ENCODE measurements around the gene AJUBA. TPM values are rescaled to one million over a fixed set of nuclear protein-coding genes. Genes with fewer than 3 reads are reported as not detected.

Gene AJUBA
- total RNA-seq, 8 experiments from 2014 or later, result 2.5 to 31.4 (median 8.9) TPM

Other genes starting within 250 kb of the AJUBA start
- 100 to 1,000 TPM in 3 of 8 experiments, 10 to 100 TPM in 5; 69.1 to 138 (median 84.1) TPM for gene OXA1L, start 215.9 kb downstream of the AJUBA start, total RNA-seq
- 1 to 10 TPM in 5 of 8 experiments, under 1 TPM in 3; 0.41 to 3.3 (median 1.4) TPM for gene SLC7A7, start 167.1 kb downstream of the AJUBA start, total RNA-seq
- gene MRPL52, start 152.7 kb downstream of the AJUBA start, total RNA-seq, result 100 to 1,000 TPM in 1 of 8 experiments, 10 to 100 TPM in 7; 60.7 to 112 (median 87.1) TPM
- 100 to 1,000 TPM in 2 of 8 experiments, 1 to 10 TPM in 5, under 1 TPM in 1; 0.35 to 290 (median 3.3) TPM for gene MMP14, start 146.0 kb downstream of the AJUBA start, total RNA-seq
- 10 to 100 TPM in 4 of 8 experiments, 1 to 10 TPM in 4; 3.9 to 55.5 (median 29.2) TPM for gene LRP10, start 110.8 kb downstream of the AJUBA start, total RNA-seq
- gene REM2, start 99.3 kb downstream of the AJUBA start, total RNA-seq, result 10 to 100 TPM in 4 of 8 experiments, 1 to 10 TPM in 3, under 1 TPM in 1; 0.92 to 16.1 (median 7.2) TPM
- 10 to 100 TPM; 41.7 to 90.1 (median 56.0) TPM for gene RBM23, start 63.4 kb downstream of the AJUBA start, total RNA-seq
- 100 to 1,000 TPM in 2 of 8 experiments, 10 to 100 TPM in 6; 49.3 to 108 (median 83.0) TPM for gene PRMT5, start 53.2 kb downstream of the AJUBA start, total RNA-seq
- gene HAUS4, start 25.5 kb downstream of the AJUBA start, total RNA-seq, result 10 to 100 TPM in 5 of 8 experiments, 1 to 10 TPM in 3; 7.1 to 29.1 (median 12.7) TPM
- 10 to 100 TPM in 1 of 8 experiments, 1 to 10 TPM in 7; 6.1 to 11.9 (median 7.1) TPM for gene C14orf93, start 27.6 kb upstream of the AJUBA start, total RNA-seq
- 100 to 1,000 TPM; 109 to 312 (median 143) TPM for gene PSMB5, start 52.3 kb upstream of the AJUBA start, total RNA-seq
- under 1 TPM in 6 of 8 experiments, not detected in 2; 0.05 to 0.76 (median 0.17) TPM for gene PSMB11, start 59.7 kb upstream of the AJUBA start, total RNA-seq
- 10 to 100 TPM in 4 of 8 experiments, 1 to 10 TPM in 4; 5.3 to 24.4 (median 11.0) TPM for gene CDH24, start 75.0 kb upstream of the AJUBA start, total RNA-seq
- gene ACIN1, start 112.6 kb upstream of the AJUBA start, total RNA-seq, result 100 to 1,000 TPM in 4 of 8 experiments, 10 to 100 TPM in 4; 52.2 to 315 (median 121) TPM
- gene C14orf119, start 113.0 kb upstream of the AJUBA start, total RNA-seq, result 100 to 1,000 TPM in 1 of 8 experiments, 10 to 100 TPM in 7; 13.4 to 113 (median 35.1) TPM
- gene CIROP, start 122.4 kb upstream of the AJUBA start, total RNA-seq, result under 1 TPM in 6 of 8 experiments, not detected in 2; 0.05 to 0.22 (median 0.18) TPM
- gene CEBPE, start 136.7 kb upstream of the AJUBA start, total RNA-seq, result 1 to 10 TPM in 1 of 8 experiments, under 1 TPM in 1, not detected in 6; 0.52 to 1.6 TPM
- gene SLC7A8, start 201.1 kb upstream of the AJUBA start, total RNA-seq, result 10 to 100 TPM in 3 of 8 experiments, 1 to 10 TPM in 4, under 1 TPM in 1; 0.96 to 55.9 (median 3.4) TPM

Measured in motor neuron (in vitro differentiated cells).